Peyer's patch (tissue), 4 donors: ENCODE data around the gene IGDCC3.

Experiments used
- POLR2A ChIP-seq, 2 donors: fragments of 450-650 bp; IDR thresholded peaks; one replicate each; pipeline ENCODE4 v1.5.1; 2017; ENCODE audit warnings: antibody characterized with exemption in 2 of 2, mild to moderate bottlenecking in 2 of 2, moderate library complexity in 2 of 2
- TF ChIP-seq, protein P1 (sequence below), 6 experiments: fragments of 450-650 bp in 4 of 6; fragments of 200-600 bp in 2 of 6; sonication (generic) in 1 of 6; IDR thresholded peaks; one replicate each; pipeline ENCODE4 v1.5.1; 2017 to 2019; ENCODE audit warnings: antibody characterized with exemption in 6 of 6, mild to moderate bottlenecking in 3 of 6, moderate library complexity in 1 of 6

GRCh38 chr15:65326117-65326526 lies 51.7 kb downstream of the IGDCC3 start:
- TF ChIP-seq, protein P1, sequence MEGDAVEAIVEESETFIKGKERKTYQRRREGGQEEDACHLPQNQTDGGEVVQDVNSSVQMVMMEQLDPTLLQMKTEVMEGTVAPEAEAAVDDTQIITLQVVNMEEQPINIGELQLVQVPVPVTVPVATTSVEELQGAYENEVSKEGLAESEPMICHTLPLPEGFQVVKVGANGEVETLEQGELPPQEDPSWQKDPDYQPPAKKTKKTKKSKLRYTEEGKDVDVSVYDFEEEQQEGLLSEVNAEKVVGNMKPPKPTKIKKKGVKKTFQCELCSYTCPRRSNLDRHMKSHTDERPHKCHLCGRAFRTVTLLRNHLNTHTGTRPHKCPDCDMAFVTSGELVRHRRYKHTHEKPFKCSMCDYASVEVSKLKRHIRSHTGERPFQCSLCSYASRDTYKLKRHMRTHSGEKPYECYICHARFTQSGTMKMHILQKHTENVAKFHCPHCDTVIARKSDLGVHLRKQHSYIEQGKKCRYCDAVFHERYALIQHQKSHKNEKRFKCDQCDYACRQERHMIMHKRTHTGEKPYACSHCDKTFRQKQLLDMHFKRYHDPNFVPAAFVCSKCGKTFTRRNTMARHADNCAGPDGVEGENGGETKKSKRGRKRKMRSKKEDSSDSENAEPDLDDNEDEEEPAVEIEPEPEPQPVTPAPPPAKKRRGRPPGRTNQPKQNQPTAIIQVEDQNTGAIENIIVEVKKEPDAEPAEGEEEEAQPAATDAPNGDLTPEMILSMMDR (IDR thresholded peaks at IDR 0.05), result no peak
- no peak for TF ChIP-seq POLR2A (IDR thresholded peaks at IDR 0.05)
